Liver (tissue), 9 donors: Measurements from ENCODE around the gene ECHDC3. TPM values are rescaled to one million over a fixed set of nuclear protein-coding genes. Genes with fewer than 3 reads are reported as not detected.

Source experiments
- DNase-seq: peaks from one replicate; pipeline ENCODE4 v3.0.0-alpha.2; 2017; ENCODE audit warnings: low spot score
- H3K27ac ChIP-seq, 2 donors: one replicate each; pipeline ENCODE4 v1.7.0; 2013; ENCODE audit warnings: inconsistent platforms in 2 of 2, low read length in 2 of 2, control low read depth in 1 of 2, low read depth in 1 of 2, mild to moderate bottlenecking in 1 of 2
- H3K27me3 ChIP-seq, 4 donors: one replicate each; pipeline versions ENCODE4 v1.6.1 to v1.7.0; 2013; ENCODE audit warnings: low read length in 3 of 4, inconsistent platforms in 1 of 4, mild to moderate bottlenecking in 1 of 4, moderate library complexity in 1 of 4; ENCODE audit not compliant: control insufficient read depth in 4 of 4, insufficient read depth in 4 of 4
- H3K36me3 ChIP-seq, 4 donors: one replicate each; pipeline versions ENCODE4 v1.6.1 to v1.7.0; 2013; ENCODE audit warnings: low read length in 3 of 4, mild to moderate bottlenecking in 3 of 4, low read depth in 1 of 4, moderate library complexity in 1 of 4; ENCODE audit not compliant: control insufficient read depth in 4 of 4, insufficient read depth in 3 of 4
- H3K4me1 ChIP-seq, 4 donors: one replicate each; pipeline versions ENCODE4 v1.6.1 to v1.7.0; 2013; ENCODE audit warnings: low read length in 3 of 4, mild to moderate bottlenecking in 3 of 4, moderate library complexity in 1 of 4; ENCODE audit not compliant: control insufficient read depth in 4 of 4, insufficient read depth in 4 of 4
- H3K4me3 ChIP-seq, 3 donors: one replicate each; pipeline versions ENCODE4 v1.6.1 to v1.7.0; 2013; ENCODE audit warnings: low read length in 3 of 3, control low read depth in 1 of 3, low read depth in 1 of 3, mild to moderate bottlenecking in 1 of 3
- H3K9ac ChIP-seq, 2 donors: one replicate each; pipeline ENCODE4 v1.7.0; 2013; ENCODE audit warnings: low read length in 2 of 2, mild to moderate bottlenecking in 2 of 2, moderate library complexity in 2 of 2, control low read depth in 1 of 2, low read depth in 1 of 2
- H3K9me3 ChIP-seq, 4 donors: one replicate each; pipeline versions ENCODE4 v1.6.1 to v1.7.0; 2013; ENCODE audit warnings: low read length in 3 of 4; ENCODE audit not compliant: control insufficient read depth in 4 of 4
- CTCF ChIP-seq: fragments of 150-350 bp; IDR thresholded peaks from 2 replicates; pipeline ENCODE4 v1.5.1; 2017; ENCODE audit warnings: improper control_type of control experiment, low read depth, low read length; ENCODE audit not compliant: missing input control
- JUND ChIP-seq, 2 donors: IDR thresholded peaks; 2 replicates each; pipeline ENCODE4 v1.6.1; 2016; ENCODE audit warnings: antibody characterized with exemption in 2 of 2
- NR2F2 ChIP-seq: IDR thresholded peaks from 2 replicates; pipeline ENCODE4 v1.6.1; 2016; ENCODE audit warnings: antibody characterized with exemption
- RAD21 ChIP-seq, 2 donors: IDR thresholded peaks; 2 replicates each; pipeline ENCODE4 v1.6.1; 2016; ENCODE audit warnings: antibody characterized with exemption in 2 of 2, mild to moderate bottlenecking in 2 of 2
- RXRA ChIP-seq, 2 donors: IDR thresholded peaks; 2 replicates each; pipeline ENCODE4 v1.6.1; 2017 to 2018; ENCODE audit warnings: antibody characterized with exemption in 2 of 2, mild to moderate bottlenecking in 1 of 2
- SP1 ChIP-seq: IDR thresholded peaks from 2 replicates; pipeline ENCODE4 v1.6.1; 2018; ENCODE audit warnings: antibody characterized with exemption, mild to moderate bottlenecking
- TAF1 ChIP-seq: conservative IDR thresholded peaks from 2 replicates; pipeline ENCODE4 v1.6.1; 2016; ENCODE audit warnings: antibody characterized with exemption, mild to moderate bottlenecking
- YY1 ChIP-seq: IDR thresholded peaks from 2 replicates; pipeline ENCODE4 v1.6.1; 2016; ENCODE audit warnings: antibody characterized with exemption, mild to moderate bottlenecking
- WGBS: extraction: QIAGEN DNeasy Blood & Tissue Kit; methylation state at CpG from one replicate; pipeline ENCODE4 v1.1.7; 2013; 5-methylcytosine and 5-hydroxymethylcytosine counted together
- polyA plus RNA-seq, 2 donors: library from polyadenylated mRNA; stranded (reverse) in 1 of 2; unstranded in 1 of 2; fragments of 200-250 nt in 1 of 2; fragments of >200 nt in 1 of 2; fragmentation: Nextera tagmentation in 1 of 2; extraction: Ambion mirVana in 1 of 2; gene quantifications; one replicate each; pipeline versions ENCODE4 v1.2.1 to v1.2.3, GENCODE V29; 2013 to 2015
- total RNA-seq, 2 donors: library from RNA; depleted of rRNA; stranded (reverse); fragments of >200 nt; gene quantifications; one replicate each; pipeline ENCODE4 v1.2.3, GENCODE V29; 2014
- TF ChIP-seq, protein P1 (sequence below): IDR thresholded peaks from 2 replicates; pipeline ENCODE4 v1.6.1; 2016; ENCODE audit warnings: antibody characterized with exemption, mild to moderate bottlenecking
- TF ChIP-seq, protein P2 (sequence below): IDR thresholded peaks from 2 replicates; pipeline ENCODE4 v1.6.1; 2016; ENCODE audit warnings: antibody characterized with exemption
- TF ChIP-seq, protein P3 (sequence below): IDR thresholded peaks from 2 replicates; pipeline ENCODE4 v1.6.1; 2016; ENCODE audit warnings: antibody characterized with exemption
- TF ChIP-seq, protein P4 (sequence below): IDR thresholded peaks from 2 replicates; pipeline ENCODE4 v1.6.1; 2016; ENCODE audit warnings: antibody characterized with exemption
- donor health status: healthy.
- donor health status: healthy.
- donor health status: healthy.
- donor health status: healthy.
- donor health status: healthy.

ECHDC3 gene, protein sequence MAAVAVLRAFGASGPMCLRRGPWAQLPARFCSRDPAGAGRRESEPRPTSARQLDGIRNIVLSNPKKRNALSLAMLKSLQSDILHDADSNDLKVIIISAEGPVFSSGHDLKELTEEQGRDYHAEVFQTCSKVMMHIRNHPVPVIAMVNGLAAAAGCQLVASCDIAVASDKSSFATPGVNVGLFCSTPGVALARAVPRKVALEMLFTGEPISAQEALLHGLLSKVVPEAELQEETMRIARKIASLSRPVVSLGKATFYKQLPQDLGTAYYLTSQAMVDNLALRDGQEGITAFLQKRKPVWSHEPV
- total RNA-seq (10 to 100 TPM in 1 of 2 donors, 1 to 10 TPM in 1; 6.1 to 98.3 TPM), polyA plus RNA-seq (100 to 1,000 TPM in 1 of 2 donors, 10 to 100 TPM in 1; 96.3 to 144 TPM)

DNA sequence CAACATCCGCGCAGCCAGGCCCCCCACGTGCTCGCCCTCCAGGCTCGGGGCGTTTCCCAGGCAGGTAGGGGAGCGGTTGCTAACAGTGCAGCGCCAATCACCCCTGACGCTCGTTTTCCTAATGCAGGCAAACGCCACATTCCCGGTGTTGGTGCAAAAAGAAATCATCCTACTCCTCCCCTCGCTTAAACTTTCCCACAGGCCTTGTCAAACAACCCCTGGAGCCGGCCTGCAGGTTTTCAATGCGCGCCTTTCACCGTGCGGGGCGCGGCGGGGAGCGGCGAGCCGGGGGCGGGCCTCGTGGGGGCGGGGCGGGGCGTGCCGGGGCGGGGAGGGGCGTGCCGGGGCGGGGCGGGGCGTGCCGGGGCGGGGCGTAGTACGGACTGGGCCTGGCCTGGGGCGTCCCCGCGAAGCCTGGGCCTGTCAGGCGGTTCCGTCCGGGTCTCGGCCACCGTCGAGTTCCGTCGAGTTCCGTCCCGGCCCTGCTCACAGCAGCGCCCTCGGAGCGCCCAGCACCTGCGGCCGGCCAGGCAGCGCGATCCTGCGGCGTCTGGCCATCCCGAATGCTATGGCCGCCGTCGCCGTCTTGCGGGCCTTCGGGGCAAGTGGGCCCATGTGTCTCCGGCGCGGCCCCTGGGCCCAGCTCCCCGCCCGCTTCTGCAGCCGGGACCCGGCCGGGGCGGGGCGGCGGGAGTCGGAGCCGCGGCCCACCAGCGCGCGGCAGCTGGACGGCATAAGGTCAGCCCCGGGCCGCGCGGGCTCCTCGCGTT is at the start of gene ECHDC3:
Gene ECHDC3 (plus strand): TSS at position 374 of the 770 bp plus-strand sequence. CDS start 195 bp downstream, at position 569.
- Histone ChIP-seq H3K36me3 (no peaks in the 10 kb centered on the region), H3K27me3 (no peaks in the 10 kb centered on the region), H3K4me1 (peaks cover 4 to 35% (median 28%) of the 10 kb centered on the region in 4 donors), H3K4me3 (peak within 1 kb of the TSS; percentile 67 to 74 (median 72)), H3K9ac (peak within 1 kb of the TSS in 1 of 2 donors; percentile 17), H3K27ac (peak within 1 kb of the TSS; percentile 82 to 84), H3K9me3 (no peaks in the 10 kb centered on the region)
- 7% methylated on average over 93 of the region's 93 CpGs for WGBS
- peak; percentile 43 for DNase-seq
- TF ChIP-seq RAD21 (IDR thresholded peaks at IDR 0.05): no peak
- no peak for TF ChIP-seq SP1
- no peak for TF ChIP-seq YY1
- TF ChIP-seq, protein P1, sequence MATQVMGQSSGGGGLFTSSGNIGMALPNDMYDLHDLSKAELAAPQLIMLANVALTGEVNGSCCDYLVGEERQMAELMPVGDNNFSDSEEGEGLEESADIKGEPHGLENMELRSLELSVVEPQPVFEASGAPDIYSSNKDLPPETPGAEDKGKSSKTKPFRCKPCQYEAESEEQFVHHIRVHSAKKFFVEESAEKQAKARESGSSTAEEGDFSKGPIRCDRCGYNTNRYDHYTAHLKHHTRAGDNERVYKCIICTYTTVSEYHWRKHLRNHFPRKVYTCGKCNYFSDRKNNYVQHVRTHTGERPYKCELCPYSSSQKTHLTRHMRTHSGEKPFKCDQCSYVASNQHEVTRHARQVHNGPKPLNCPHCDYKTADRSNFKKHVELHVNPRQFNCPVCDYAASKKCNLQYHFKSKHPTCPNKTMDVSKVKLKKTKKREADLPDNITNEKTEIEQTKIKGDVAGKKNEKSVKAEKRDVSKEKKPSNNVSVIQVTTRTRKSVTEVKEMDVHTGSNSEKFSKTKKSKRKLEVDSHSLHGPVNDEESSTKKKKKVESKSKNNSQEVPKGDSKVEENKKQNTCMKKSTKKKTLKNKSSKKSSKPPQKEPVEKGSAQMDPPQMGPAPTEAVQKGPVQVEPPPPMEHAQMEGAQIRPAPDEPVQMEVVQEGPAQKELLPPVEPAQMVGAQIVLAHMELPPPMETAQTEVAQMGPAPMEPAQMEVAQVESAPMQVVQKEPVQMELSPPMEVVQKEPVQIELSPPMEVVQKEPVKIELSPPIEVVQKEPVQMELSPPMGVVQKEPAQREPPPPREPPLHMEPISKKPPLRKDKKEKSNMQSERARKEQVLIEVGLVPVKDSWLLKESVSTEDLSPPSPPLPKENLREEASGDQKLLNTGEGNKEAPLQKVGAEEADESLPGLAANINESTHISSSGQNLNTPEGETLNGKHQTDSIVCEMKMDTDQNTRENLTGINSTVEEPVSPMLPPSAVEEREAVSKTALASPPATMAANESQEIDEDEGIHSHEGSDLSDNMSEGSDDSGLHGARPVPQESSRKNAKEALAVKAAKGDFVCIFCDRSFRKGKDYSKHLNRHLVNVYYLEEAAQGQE: no peak
- TF ChIP-seq, protein P2, sequence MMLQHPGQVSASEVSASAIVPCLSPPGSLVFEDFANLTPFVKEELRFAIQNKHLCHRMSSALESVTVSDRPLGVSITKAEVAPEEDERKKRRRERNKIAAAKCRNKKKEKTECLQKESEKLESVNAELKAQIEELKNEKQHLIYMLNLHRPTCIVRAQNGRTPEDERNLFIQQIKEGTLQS: no peak

DNA sequence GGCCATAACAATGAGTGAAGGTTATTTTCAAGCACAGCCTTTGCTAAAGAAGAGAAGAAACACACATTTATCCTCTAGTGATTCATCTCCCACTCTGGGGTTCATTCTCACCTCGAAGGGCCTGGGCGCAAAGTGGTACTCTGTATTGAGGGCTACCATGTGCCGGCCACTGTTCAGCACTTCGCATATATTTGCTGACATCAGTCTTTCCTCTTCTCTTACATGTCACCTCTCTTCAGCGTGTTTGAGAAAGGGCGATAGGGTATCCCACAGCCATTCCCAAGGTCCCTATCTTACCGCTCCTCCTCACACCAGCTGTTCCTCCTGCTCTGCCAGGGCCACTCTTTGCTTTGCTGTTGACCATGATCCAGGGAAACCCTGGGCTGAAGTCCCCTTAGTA is 48.8 kb upstream of the ECHDC3 start:
- Histone ChIP-seq H3K9ac (no peak overlapping the region), H3K27ac (no peak overlapping the region), H3K4me3 (no peak overlapping the region), H3K27me3 (no peaks in the 10 kb centered on the region), H3K4me1 (peaks cover 0 to 18% (median 11%) of the 10 kb centered on the region in 4 donors), H3K36me3 (no peaks in the 10 kb centered on the region), H3K9me3 (no peaks in the 10 kb centered on the region)
- DNase-seq: no peak
- WGBS: 97% methylated on average over 7 of the region's 7 CpGs
- no peak for TF ChIP-seq NR2F2
- no peak for TF ChIP-seq SP1
- no peak for TF ChIP-seq RXRA (IDR thresholded peaks at IDR 0.05)
- TF ChIP-seq, protein P3, sequence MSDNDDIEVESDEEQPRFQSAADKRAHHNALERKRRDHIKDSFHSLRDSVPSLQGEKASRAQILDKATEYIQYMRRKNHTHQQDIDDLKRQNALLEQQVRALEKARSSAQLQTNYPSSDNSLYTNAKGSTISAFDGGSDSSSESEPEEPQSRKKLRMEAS: no peak
- TF ChIP-seq RAD21 (IDR thresholded peaks at IDR 0.05): no peak
- no peak for TF ChIP-seq JUND (IDR thresholded peaks at IDR 0.05)
- TF ChIP-seq CTCF: no peak
- TF ChIP-seq, protein P4, sequence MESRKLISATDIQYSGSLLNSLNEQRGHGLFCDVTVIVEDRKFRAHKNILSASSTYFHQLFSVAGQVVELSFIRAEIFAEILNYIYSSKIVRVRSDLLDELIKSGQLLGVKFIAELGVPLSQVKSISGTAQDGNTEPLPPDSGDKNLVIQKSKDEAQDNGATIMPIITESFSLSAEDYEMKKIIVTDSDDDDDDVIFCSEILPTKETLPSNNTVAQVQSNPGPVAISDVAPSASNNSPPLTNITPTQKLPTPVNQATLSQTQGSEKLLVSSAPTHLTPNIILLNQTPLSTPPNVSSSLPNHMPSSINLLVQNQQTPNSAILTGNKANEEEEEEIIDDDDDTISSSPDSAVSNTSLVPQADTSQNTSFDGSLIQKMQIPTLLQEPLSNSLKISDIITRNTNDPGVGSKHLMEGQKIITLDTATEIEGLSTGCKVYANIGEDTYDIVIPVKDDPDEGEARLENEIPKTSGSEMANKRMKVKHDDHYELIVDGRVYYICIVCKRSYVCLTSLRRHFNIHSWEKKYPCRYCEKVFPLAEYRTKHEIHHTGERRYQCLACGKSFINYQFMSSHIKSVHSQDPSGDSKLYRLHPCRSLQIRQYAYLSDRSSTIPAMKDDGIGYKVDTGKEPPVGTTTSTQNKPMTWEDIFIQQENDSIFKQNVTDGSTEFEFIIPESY: no peak
- TF ChIP-seq TAF1: no peak
